GM18951 (cell line): ENCODE results near the gene RFX7.
"Not testable (repeated sequence)": the region's sequence is repeated elsewhere in the genome, so short reads cannot be mapped to it uniquely, and the experiment has no call there.

ENCODE experiments used
- POLR2A ChIP-seq: IDR thresholded peaks from 4 replicates; pipeline ENCODE4 v1.6.1; 2011; ENCODE audit warnings: mild to moderate bottlenecking; ENCODE audit not compliant: insufficient read length, insufficient read depth; ENCODE audit errors: extremely low read depth
- in situ Hi-C: fragments of 300-500 bp; cut with MboI; formaldehyde crosslinking; loops from one replicate; pipeline ENCODE4 v1.12.0; 2022; ENCODE audit warnings: low sequenced_read_pairs, mixed read lengths, inconsistent platforms; ENCODE audit not compliant: unreplicated experiment

Gene RFX7

DNA sequence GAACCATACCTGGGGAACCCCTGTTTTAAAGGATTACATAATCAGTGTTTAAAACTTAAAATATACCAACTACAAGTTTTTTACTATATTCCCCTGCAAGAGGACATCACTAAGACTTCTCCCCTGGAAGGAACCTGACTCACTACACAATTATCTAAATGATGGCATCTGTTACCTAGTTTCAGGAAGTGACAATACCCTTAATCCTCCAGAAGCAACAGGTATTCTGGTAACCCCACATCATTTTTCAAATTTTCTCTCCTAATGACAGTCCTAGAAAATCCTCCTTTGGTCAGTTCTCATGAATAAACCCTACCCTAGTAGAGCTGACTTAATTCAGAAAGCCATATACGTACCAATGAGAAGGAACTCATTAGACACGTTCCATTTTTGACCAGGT is 78.4 kb downstream of the RFX7 start:
- in situ Hi-C loops: no loop called here
- no peak for TF ChIP-seq POLR2A

DNA sequence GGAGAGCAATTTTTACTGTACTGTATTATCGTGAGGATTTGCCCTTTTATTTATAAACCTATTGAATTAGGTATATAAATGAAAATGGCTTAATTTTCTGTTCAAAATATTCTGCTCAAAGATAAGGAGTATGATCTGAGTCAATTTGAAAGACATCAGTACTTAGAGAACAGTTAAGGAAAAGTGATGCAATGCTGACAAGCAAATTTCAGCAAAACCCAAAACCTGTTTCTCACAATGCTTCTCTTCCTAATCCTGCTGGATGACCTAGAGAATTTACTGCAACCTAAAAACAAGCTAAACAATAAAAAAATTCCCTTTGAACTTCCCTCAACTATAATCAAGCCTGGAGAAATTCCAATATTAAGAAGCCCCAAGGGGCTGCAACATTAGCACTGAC is 82.7 kb downstream of the RFX7 start:
- in situ Hi-C loops: no loop called here
- TF ChIP-seq POLR2A: no peak

DNA sequence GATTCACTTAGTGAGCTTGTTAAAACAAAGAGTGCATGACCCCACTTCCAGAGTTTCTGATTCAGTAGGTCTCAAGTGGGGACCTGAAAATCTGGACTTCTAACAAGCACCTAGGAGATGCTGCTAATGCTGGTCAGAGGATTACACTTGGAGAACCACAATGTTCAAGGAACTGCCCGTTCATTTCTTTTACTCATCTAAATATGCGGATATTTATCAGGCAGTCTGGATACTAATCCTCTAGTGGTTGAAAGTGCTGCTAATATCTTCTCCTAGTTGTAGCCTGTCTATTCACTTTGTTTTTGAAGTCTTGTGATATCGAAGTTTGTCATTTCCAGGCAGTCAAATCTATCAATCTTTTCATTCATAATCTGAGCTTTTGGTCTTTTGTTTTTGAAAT is 86.8 kb downstream of the RFX7 start:
- in situ Hi-C loops: no loop called here
- TF ChIP-seq POLR2A: no peak

DNA sequence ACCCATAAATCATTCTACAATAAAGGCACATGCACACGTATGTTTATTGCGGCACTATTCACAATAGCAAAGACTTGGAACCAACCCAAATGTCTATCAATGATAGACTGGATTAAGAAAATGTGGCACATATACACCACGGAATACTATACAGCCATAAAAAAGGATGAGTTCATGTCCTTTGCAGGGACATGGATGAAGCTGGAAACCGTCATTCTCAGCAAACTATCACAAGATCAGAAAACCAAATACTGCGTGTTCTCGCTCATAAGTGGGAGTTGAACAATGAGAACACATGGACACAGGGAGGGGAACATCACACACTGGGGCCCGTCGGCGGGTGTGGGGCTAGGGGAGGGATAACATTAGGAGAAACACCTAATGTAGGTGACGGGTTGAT is 88.4 kb downstream of the RFX7 start:
- in situ Hi-C loops: not testable (repeated sequence)

DNA sequence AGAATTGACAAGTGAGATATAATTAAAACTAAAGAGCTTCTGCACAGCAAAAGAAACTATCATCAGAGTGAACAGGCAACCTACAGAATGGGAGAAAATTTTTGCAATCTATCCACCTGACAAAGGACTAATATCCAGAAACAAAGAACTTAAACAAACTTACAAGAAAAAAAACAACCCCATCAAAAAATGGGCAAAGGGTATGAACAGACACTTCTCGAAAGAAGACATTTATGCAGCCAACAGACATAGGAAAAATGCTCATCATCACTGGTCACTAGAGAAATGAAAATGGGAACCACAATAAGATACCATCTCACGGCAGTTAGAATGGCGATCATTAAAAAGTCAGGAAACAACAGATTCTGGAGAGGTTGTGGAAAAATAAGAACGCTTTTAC is 88.9 kb downstream of the RFX7 start:
- in situ Hi-C loops: not testable (repeated sequence)

DNA sequence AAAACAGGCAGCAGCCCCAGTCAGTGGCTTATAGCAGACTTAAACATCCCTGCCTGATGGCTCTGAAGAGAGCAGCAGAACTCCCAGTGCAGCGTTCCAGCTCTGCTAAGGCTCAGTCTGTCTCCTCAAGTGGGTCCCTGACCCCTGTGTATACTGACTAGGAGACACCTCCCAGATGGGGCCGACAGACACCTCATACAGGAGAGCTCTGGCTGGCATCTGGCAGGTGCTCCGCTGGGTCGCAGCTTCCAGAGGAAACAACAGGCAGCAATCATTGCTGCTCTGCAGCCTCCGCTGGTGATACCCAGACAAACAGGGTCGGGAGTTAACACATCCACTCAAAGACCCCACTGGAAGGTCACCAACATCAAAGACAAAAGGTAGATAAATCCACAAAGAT is 93.5 kb downstream of the RFX7 start:
- no peak for TF ChIP-seq POLR2A
- in situ Hi-C loops: no loop called here

DNA sequence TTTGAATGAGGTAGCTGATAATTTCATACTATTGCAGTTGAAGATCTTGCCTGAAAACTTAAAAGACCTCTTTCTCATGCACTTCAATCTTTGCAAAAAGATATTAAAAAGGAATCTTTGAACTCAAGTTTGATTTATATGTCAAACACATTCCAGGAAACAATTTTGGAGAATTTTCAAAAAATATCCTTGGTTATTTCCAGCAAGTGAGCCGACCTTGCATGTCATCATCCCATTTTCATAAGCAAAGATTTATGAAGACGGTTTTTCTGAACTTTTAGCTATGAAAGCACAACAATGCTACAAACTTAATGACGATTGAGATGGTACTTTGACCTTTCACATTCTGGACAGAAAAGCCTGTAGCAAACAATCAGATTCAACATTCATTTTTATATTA is 95.6 kb downstream of the RFX7 start:
- TF ChIP-seq POLR2A: no peak
- in situ Hi-C loops: no loop called here

DNA sequence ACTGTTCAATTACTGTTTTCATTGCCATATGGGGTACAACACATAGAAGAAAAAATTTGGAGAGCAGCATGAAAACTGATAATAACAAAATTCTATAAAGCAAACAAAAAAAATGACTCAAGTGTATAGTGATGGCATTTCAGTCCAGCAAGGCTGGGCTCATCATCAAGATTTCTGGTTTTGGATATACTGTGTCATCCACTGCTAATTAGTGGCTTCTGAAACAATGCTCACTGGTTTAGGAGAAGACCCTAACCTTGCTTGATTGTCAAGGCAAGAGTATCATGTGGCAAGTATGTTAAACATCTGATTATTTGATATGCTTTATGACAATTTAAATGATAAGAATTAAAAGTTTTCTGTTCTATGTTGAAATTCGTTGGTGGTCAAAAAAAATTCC is 96.9 kb downstream of the RFX7 start:
- TF ChIP-seq POLR2A: no peak
- in situ Hi-C loops: no loop called here

DNA sequence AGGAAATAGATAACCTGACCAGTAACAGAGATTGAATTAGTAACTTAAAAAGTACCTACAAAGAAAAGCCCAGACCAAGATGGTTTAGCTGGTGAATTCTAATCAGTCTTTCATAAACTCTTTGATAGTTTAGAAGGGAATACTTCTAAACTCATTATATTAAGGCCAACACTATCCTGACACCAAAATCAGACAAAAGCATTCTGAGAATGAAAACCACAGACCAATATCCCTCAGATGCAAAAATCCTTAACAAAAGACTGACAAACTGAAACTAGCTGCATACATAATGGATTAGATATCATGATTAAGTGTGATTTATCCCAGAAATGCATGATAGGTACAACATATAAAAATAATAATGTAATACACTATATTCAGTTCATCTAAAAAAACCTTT is 115.6 kb downstream of the RFX7 start:
- no peak for TF ChIP-seq POLR2A

DNA sequence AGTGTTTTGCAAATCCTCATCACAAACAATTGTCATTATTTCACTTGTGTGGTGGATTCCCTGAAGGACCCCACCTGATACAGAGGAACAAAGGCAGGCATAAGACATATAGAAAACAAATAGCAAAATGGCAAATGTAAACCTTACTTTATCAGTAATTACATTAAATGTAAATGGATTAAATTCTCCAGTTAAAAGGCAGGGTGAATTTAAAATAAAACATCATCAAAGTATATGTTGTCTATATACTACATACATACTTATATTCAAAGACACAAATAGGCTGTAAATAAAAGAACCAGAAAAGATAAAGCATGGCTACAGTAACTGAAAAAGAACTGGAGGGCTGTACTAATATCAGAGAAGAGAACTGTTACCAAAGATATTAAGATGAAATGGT is 117.3 kb downstream of the RFX7 start:
- in situ Hi-C loops: no loop called here
- TF ChIP-seq POLR2A: no peak

More for the DNA sequence above, 115.6 kb downstream of the RFX7 start:
- in situ Hi-C loops: no loop called here

DNA sequence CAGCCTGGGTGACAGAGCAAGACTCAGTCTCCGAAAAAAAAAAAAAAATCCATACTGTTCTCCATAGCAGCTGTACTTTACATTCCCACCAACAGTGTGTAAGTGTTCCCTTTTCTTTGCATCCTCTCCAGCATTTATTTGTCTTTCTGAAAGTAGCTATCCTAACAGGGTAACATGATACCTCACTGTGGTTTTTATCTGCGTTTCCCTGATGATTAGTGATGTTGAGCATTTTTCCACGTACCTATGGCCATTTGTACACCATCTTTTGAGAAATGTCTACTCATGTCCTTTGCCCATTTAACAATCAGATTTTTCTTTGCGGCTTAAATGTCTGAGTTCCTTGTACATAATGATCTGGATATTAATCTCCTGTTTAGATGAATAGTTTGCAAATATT is 119.3 kb downstream of the RFX7 start:
- no peak for TF ChIP-seq POLR2A
- in situ Hi-C loops: no loop called here

DNA sequence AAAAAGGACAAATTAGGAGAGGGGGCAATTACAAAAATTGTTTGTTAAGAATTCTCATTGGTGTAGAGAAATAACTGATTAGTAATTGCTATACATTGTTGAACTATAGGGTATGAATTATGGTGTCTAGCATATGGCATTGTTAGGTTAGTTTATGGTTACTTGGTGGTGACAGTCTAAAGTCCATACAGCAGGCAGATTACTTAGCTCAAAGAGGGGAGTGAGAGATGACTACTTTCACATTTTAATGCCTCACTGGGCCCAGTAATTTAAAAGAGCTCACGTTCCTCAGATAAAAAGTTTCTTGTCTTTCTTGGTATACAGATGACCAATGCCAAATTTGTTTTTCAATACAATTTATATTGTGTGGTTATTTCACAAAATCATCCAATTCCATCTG is 137.8 kb downstream of the RFX7 start:
- in situ Hi-C loops: no loop called here
- TF ChIP-seq POLR2A: no peak

DNA sequence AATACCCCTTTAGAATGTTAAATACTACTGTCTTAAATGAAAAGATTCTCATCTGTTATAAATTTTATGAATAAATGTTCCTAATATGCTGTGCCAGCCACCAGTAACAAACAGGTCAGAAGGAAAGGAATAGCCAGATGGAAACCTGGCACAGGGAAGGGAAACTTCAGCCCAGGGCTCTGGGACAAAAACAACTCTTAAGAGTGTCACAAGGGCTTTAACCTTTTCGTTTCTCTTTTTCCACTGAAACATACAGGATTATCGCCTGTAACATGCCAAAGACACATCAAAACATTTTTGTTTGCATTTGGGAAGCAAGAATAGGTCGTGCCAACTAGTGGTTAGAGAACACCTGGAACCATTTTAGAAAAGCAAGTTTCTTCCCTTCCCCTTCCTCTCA is 141.2 kb downstream of the RFX7 start:
- in situ Hi-C loops: no loop called here
- TF ChIP-seq POLR2A: no peak

DNA sequence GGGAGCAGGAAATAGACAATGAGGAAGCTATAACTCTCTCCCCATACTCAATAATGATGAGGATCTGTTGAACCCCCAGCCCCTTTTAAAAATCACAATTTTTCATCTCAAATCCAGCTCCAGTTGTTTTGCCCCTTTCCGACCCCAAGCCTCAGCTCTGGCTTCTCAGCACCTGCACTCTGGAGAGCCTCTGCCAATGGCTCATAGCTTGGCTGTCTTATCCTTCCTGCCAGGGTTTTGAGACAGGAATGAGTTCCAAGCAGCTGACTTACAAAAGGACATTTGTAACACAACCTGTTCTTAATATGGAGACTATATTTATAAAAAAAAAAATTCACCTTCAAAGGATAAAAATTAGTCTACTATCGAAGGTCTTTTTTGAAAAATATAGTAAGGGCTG is 144.4 kb downstream of the RFX7 start:
- in situ Hi-C loops: no loop called here
- no peak for TF ChIP-seq POLR2A

DNA sequence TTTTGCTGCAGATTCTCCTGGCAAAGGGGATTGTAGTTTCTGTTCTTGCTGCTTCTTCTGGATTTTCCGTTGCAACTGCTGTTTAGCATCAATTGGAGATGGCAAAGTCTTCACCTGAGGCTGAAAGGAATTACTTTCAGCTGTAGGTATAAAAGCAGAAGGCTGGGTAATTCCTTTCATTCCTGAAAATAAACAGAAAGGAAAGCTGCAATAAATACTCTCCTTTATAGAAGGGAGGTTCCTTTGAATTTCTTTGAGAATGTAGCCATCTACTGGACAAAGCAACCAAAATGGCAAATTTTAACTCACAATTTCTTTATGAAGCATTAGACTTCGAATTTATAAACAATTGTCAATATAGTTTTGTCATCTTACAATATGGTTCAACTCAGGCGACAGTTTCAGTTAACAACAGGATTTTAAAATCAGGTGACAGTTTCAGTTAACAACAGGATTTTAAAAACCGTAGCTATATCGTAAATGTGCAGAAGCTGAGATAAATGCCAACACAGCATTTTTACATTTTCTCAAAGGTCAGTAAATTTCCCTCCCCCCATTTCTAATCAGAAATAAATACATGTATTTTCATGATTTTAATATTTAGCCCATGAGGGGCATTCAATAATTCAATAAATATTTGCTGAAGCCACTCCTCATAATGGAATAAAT is 145.3 kb downstream of the RFX7 start:
- TF ChIP-seq POLR2A: no peak
- in situ Hi-C loops: no loop called here
